ENCODE measurements around the gene YOD1. TPM values are rescaled to one million over a fixed set of nuclear protein-coding genes. Genes with fewer than 3 reads are reported as not detected.
"Not testable (repeated sequence)": the region's sequence is repeated elsewhere in the genome, so short reads cannot be mapped to it uniquely, and the experiment has no call there.

YOD1 gene
- total RNA-seq, 3 donors from 2014 or later = 5.8 to 7.8 (median 7.8) TPM

DNA sequence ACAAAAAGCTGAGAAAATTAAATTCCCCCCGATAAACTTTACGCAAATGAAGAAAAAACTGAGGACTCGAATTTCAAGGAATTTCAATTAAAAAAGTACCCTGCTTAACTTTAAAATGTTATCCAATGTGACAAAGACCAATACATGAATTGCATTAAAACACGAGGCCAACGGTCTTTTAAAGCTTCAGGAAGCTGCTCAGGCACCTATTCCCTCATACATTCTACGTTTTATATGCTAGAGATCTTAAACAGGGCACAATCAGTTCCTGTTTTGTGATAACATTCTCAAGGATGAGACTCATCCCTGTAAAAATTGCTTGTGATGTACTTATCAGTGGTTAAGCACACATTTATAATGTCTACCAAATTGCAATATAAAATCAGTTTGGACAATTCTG is 3.0 kb downstream of the YOD1 start:
- Histone ChIP-seq H3K9me3 (no peaks in the 10 kb centered on the region), H3K36me3 (ENCODE audit: low read depth) (no peaks in the 10 kb centered on the region), H3K4me3 (no peak overlapping the region), H3K4me1 (ENCODE audit: low read depth) (peaks cover 39% of the 10 kb centered on the region)
- no peak for ATAC-seq
- no peak for DNase-seq
- no peak for TF ChIP-seq CTCF (IDR thresholded peaks at IDR 0.05)
- intact Hi-C loops (cut with DNase I, micrococcal nuclease) = no loop called here

DNA sequence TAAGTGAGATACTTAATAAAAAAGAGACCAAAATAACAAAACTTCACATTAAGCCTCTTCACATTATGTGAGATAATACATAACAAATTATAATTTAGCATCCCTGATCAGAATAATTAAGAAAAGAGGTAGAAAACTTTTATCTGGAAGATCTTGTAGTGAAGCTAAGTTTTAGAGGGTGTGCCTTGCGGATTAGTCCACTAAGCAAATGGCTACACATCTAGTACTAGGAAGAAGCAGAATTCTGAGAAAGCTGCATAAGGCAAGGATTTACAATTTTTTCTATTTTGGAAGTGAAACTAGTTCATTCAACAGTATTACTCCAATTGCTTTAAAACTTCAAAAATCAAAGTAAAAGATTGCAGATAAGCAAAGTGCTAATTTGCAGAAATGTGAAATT is 3.5 kb downstream of the YOD1 start:
- Histone ChIP-seq H3K36me3 (ENCODE audit: low read depth) (no peaks in the 10 kb centered on the region), H3K4me1 (ENCODE audit: low read depth) (peaks cover 38% of the 10 kb centered on the region), H3K4me3 (no peak overlapping the region), H3K9me3 (no peaks in the 10 kb centered on the region)
- intact Hi-C loops (cut with DNase I, micrococcal nuclease) = no loop called here
- ATAC-seq (no peak), DNase-seq (no peak)
- TF ChIP-seq CTCF (IDR thresholded peaks at IDR 0.05) = no peak

- Histone ChIP-seq H3K36me3 (ENCODE audit: low read depth) (no peaks in the 10 kb centered on the region), H3K4me1 (ENCODE audit: low read depth) (peaks cover 24% of the 10 kb centered on the region)
Measured at GRCh38 chr1:207045453-207045852, 5.6 kb downstream of the YOD1 start.

GRCh38 chr1:207041397-207041796 is 9.6 kb downstream of the YOD1 start:
- H3K4me3 ChIP-seq; DNase-seq; ATAC-seq; intact Hi-C loops (cut with DNase I, micrococcal nuclease); H3K36me3 ChIP-seq (ENCODE audit: low read depth); H3K9me3 ChIP-seq; H3K4me1 ChIP-seq (ENCODE audit: low read depth): not testable (repeated sequence)

More at GRCh38 chr1:207045453-207045852, 5.6 kb downstream of the YOD1 start:
- H3K9me3 ChIP-seq = no peaks in the 10 kb centered on the region
- H3K4me3 ChIP-seq = no peak overlapping the region
- no peak for ATAC-seq
- TF ChIP-seq CTCF (IDR thresholded peaks at IDR 0.05) = no peak
- DNase-seq = no peak
- intact Hi-C loops (cut with DNase I, micrococcal nuclease) = no loop called here

GRCh38 chr1:207040181-207040533 is 10.9 kb downstream of the YOD1 start:
- Histone ChIP-seq H3K36me3 (ENCODE audit: low read depth) (no peaks in the 10 kb centered on the region), H3K9me3 (no peaks in the 10 kb centered on the region), H3K4me3 (no peak overlapping the region), H3K4me1 (ENCODE audit: low read depth) (no peaks in the 10 kb centered on the region)
- ATAC-seq (no peak), DNase-seq (no peak)
- intact Hi-C loops (cut with DNase I, micrococcal nuclease) = no loop called here
- no peak for TF ChIP-seq CTCF (IDR thresholded peaks at IDR 0.05)

GRCh38 chr1:207039380-207040180 is 11.4 kb downstream of the YOD1 start:
- ATAC-seq (no peak), DNase-seq (no peak)
- TF ChIP-seq CTCF (IDR thresholded peaks at IDR 0.05) = no peak
- Histone ChIP-seq H3K36me3 (ENCODE audit: low read depth) (no peaks in the 10 kb centered on the region), H3K4me3 (no peak overlapping the region), H3K4me1 (ENCODE audit: low read depth) (no peaks in the 10 kb centered on the region), H3K9me3 (no peaks in the 10 kb centered on the region)
- intact Hi-C loops (cut with DNase I, micrococcal nuclease) = no loop called here

Measured in mucosa of descending colon (tissue), 3 donors.